GM23338 (cell line): ENCODE measurements around the gene PIP5K1C. TPM values are rescaled to one million over a fixed set of nuclear protein-coding genes. Genes with fewer than 3 reads are reported as not detected.

Experiments
- CREB1 ChIP-seq: fragments of 250-450 bp; sonication (Bioruptor Pico); IDR thresholded peaks from 2 replicates; pipeline ENCODE4 v1.5.0; 2020; ENCODE audit warnings: low read depth, mild to moderate bottlenecking, moderate library complexity
- EZH2phosphoT487 ChIP-seq: fragments of 200-600 bp; sonication (generic); IDR thresholded peaks from one replicate; pipeline ENCODE4 v1.8.1; 2018; ENCODE audit warnings: antibody characterized with exemption; ENCODE audit not compliant: unreplicated experiment
- JUNB ChIP-seq: IDR thresholded peaks from one replicate; pipeline ENCODE4 v1.6.1; 2016; ENCODE audit warnings: antibody characterized with exemption; ENCODE audit not compliant: unreplicated experiment
- POLR2AphosphoS5 ChIP-seq: IDR thresholded peaks from 2 replicates; pipeline ENCODE4 v1.6.1; 2016; ENCODE audit warnings: antibody characterized with exemption, low read depth
- REST ChIP-seq: IDR thresholded peaks from one replicate; pipeline ENCODE4 v1.6.1; 2018; ENCODE audit warnings: antibody characterized with exemption; ENCODE audit not compliant: unreplicated experiment
- ZNF114 ChIP-seq: fragments of 250-450 bp; sonication (Bioruptor Pico); IDR thresholded peaks from 2 replicates; pipeline ENCODE4 v1.5.0; 2020; ENCODE audit warnings: mild to moderate bottlenecking, moderate library complexity
- ZNF462 ChIP-seq: fragments of 250-450 bp; sonication (Bioruptor Pico); IDR thresholded peaks from 2 replicates; pipeline ENCODE4 v1.5.0; 2020; ENCODE audit warnings: mild to moderate bottlenecking, moderate library complexity
- polyA plus RNA-seq: library from polyadenylated mRNA; unstranded; fragments of >200 nt; fragmentation: Nextera tagmentation; extraction: Ambion mirVana; gene quantifications from 2 replicates; pipeline ENCODE4 v1.2.1, GENCODE V29; 2016
- total RNA-seq: library from RNA; depleted of rRNA; stranded (reverse); fragments of >200 nt; shearing (Covaris generic); gene quantifications from 2 replicates; pipeline ENCODE4 v1.2.3, GENCODE V29; 2014

The PIP5K1C gene
- total and polyA plus RNA-seq, 2 experiments from 2014 or later, result 11.8 to 46.7 TPM

GRCh38 chr19:3722443-3723109, 22.3 kb upstream of the PIP5K1C start (continued):
- TF ChIP-seq ZNF462 (CRISPR knock-in tag) (no peak), ZNF114 (CRISPR knock-in tag) (no peak), JUNB (no peak), EZH2phosphoT487 (no peak), REST (no peak), POLR2AphosphoS5 (no peak), CREB1 (CRISPR knock-in tag) (no peak)
